WI38 (cell line): ENCODE results near the gene ZNHIT3.

Experiments used
- H3K4me3 ChIP-seq: 2 replicates; pipeline ENCODE4 v1.5.1; 2011; ENCODE audit warnings: low read depth, mild to moderate bottlenecking, control low read depth, low read length
- TF ChIP-seq, protein P1 (sequence below): IDR thresholded peaks from 2 replicates; pipeline ENCODE4 v1.5.1; 2012; ENCODE audit warnings: low read depth, mild to moderate bottlenecking, control low read depth, low read length

ZNHIT3 gene

GRCh38 chr17:36544307-36545076, 58.0 kb downstream of the ZNHIT3 start, which contains the start of gene GGNBP2:
Gene GGNBP2 (plus strand): TSS chr17:36544919. CDS start chr17:36545725, 806 bp downstream.
- TF ChIP-seq, protein P1, sequence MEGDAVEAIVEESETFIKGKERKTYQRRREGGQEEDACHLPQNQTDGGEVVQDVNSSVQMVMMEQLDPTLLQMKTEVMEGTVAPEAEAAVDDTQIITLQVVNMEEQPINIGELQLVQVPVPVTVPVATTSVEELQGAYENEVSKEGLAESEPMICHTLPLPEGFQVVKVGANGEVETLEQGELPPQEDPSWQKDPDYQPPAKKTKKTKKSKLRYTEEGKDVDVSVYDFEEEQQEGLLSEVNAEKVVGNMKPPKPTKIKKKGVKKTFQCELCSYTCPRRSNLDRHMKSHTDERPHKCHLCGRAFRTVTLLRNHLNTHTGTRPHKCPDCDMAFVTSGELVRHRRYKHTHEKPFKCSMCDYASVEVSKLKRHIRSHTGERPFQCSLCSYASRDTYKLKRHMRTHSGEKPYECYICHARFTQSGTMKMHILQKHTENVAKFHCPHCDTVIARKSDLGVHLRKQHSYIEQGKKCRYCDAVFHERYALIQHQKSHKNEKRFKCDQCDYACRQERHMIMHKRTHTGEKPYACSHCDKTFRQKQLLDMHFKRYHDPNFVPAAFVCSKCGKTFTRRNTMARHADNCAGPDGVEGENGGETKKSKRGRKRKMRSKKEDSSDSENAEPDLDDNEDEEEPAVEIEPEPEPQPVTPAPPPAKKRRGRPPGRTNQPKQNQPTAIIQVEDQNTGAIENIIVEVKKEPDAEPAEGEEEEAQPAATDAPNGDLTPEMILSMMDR: no peak
- peak within 1 kb of the TSS; percentile 97 for H3K4me3 ChIP-seq

DNA sequence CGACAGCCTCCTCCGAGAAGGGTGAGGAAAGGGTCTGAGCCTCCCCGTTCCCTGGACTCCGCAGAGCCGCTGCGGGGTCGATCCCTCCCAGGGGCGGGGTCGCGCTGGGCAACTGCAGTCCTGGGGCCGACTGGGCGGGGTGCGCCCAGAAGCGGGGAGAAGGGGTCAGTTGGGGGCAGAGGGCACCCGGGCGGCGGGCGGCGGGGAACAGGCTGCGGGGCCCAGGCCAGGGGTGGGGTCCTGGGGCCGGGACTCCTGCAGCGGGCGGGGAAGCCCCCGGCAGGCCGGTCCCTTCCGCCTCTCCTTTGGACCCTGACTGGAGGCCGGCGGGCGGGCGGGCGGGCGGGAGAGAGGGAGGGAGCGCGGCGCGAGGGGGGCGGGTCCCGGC, 58.6 kb downstream of the ZNHIT3 start:
- TF ChIP-seq, protein P1: no peak
- peak overlapping the region; percentile 97 for H3K4me3 ChIP-seq
